DMS114 treated with DMSO at 0.1 percent for 48 hours (cell line): ENCODE measurements around the gene LILRA6.
"Not testable (repeated sequence)": the region's sequence is repeated elsewhere in the genome, so short reads cannot be mapped to it uniquely, and the experiment has no call there.

Source experiments
- DNase-seq: peaks from one replicate; lab custom pipeline; 2025; ENCODE audit not compliant: unreplicated experiment; lab: John Stamatoyannopoulos, UW

Gene LILRA6

DNA sequence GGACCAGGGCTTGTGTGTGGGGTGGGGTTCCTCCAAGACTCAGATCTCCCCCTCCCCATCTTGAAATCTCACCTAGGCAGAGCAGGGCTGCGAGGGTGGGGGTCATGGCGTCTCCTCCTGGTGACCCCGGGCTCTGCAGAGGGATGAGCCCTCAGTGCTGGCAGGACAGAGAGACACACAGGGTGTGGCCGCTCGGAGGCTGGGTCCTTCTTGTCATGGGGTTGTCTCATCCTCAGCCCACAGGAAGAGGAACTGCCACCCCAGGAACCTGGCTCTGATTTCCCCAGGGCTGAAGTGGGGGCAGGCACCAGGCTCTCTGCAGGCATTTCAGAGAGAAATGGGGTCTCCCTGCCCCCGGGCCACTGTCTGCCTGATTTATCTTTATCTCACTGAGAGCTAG, at the start of gene LILRA6:
Gene LILRA6, minus strand, starts transcription at position 145 of the 400 bp plus-strand sequence.
- DNase-seq: not testable (repeated sequence)

- DNase-seq: not testable (repeated sequence)
Measured at GRCh38 chr19:54289160-54289559, 46.6 kb upstream of the LILRA6 start.

- DNase-seq: no peak
Measured at GRCh38 chr19:54287456-54287855, 44.9 kb upstream of the LILRA6 start.

GRCh38 chr19:54286283-54286682, 43.7 kb upstream of the LILRA6 start:
- DNase-seq: not testable (repeated sequence)

DNA sequence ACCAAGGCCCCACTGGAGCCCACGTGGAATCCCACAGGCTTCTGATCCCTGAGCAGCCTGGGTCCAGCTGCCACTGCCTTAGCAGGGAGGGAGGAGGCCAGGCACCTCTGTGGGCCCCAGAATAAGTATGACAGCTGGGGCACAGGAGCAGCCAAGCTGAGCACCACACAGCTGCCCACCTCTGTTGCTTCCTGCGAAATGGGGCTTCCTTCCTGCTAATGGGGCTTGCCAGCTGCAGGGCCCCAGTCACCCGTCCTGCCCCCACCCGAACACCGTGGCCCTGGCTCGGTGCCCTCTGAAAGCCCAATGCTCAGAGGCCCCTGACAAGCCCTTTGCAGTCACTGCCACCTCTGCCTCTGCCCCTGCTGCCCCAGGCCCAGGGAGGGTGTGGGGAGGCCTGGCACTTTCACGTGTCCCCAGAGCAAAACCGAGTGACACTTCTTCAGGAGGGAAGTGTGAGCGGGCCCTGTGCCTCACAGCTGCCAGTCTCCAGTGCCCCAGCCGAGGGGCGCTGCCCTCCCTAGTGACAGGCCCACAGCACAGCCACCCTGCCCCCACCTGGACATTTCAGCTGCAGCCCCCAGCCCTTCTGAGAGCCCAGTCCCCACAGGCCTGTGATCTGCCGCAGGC, 43.0 kb upstream of the LILRA6 start:
- not testable (repeated sequence) for DNase-seq

DNA sequence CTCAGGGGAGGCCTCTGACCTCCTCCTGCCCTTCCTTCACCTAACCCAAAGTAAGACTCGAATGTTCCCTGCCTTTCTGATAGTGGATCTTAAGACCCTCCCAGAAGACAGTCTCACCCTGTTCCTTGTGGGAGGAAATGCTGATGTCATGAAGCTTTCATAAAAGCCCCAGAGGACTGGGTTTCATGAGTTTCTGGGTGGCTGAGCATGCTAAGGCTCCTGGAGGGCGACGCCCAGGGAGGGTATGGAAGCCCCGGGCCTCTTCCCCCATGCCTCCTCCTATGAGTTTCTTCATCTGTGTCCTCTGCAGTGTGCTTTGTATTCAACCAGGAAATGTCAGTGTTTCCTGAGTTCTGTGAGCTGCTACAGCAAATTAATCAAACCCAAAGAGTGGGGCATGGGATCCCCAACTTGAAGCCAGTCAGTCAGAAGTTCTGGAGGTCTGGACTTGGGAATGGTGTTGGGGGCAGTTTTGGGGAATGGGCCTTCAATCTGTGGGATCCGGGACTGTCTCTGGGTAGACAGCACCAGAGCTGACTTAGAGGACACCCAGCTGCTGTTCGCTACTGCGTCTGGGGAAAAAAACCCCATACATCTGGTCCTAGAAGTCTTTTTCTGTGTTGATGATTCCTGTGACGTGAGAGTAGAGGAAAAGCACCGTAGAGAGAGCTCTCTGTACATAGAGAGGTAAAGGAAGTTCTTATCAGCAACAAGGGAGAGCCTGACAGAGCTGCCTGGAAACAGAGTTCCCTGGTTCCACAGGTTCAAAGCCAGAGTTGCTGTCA, 40.3 kb upstream of the LILRA6 start:
- DNase-seq: no peak

DNA sequence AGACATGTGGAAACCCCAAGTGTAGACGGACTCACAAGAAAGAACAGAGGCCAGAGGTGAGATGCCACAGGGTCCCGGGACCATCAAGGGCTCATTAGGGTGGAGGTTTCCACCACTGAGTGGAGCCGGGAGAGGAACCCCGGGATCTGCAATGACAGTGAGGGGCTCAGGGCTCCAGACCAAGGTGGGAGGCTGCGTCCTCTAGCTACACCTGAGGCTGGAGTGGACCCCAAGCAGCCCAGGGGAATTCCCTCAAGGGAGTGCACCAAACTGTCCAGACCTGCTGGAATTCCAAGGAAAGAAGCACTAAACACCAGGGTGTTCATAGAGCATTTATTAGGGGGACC, 39.1 kb upstream of the LILRA6 start:
- DNase-seq: not testable (repeated sequence)

DNA sequence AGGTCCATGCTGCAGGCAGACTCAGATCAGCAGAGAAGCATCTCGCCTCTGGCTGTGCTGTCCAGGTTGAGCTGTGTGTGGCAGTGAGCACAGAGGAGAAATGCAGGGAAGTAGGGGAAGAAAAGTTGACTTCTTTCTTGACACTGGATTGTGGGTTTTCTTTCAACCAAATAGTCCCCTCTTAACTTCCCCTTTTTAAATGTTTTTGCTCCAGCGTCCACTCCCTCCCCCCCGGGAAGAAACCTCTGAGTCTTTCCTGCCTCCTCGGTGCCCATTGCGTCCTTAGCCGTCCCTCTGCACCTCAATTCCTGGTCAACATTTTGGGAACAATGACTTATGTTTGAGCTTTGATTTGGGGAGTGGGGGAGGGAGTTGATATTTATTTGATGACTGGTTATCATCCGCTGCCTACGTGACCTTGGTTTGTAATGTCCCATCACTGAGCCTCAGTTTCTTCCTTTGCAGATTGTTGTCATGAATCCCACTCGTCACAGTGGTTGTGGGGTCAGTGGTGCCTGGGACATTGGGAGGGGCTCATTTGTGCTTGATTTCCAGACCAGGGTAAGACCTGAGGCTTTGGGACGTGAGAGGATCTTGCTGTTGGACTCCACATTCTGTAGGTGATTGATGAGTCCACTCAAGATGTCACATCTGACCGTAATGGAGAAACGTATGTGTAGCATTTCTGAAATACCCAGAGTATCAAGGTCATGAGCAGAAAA, 38.6 kb upstream of the LILRA6 start, which contains the start of gene LILRB2:
Gene LILRB2, minus strand, starts transcription at position 104 of the 722 bp plus-strand sequence. CDS start 614 bp downstream, outside the sequence.
- no peak for DNase-seq

DNA sequence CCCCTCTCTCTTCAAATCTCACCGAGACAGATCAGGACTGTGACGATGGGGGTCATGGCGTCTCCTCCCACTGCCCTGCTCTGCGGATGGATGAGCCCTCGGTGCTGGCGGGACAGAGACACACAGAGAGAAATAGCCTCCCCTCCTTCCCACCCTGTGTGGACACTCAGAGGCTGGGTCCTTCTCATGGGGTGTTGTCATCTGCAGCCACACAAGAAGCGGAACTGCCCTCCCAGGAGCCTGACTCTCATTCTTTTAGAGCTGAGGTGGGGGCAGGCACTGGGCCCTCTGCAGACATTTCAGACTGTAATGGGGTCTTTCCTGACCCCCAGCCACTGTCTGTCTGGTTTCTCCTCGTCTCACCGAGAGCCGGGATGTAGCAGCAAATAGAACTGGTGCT, 37.9 kb upstream of the LILRA6 start:
- DNase-seq: not testable (repeated sequence)

DNA sequence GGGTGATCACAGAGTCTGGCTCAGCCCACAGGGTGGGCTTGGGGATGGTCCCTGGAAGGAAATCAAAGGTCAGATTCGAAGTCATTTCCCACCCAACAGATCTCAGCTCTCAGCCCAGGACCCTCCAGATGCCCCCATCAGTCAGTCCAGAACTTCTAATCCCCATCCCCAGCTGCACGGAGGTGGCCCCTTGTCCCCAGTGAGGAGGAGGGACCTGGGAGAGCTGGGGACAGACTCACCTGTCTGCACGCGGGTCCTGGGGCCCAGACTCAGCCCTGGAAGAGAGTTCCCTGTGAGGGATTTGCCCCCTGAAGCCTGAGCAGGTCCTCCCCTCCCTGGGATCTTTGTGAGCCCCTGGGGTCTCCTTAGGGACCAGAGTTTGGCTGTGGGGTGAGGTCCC, 37.4 kb upstream of the LILRA6 start:
- DNase-seq: not testable (repeated sequence)

DNA sequence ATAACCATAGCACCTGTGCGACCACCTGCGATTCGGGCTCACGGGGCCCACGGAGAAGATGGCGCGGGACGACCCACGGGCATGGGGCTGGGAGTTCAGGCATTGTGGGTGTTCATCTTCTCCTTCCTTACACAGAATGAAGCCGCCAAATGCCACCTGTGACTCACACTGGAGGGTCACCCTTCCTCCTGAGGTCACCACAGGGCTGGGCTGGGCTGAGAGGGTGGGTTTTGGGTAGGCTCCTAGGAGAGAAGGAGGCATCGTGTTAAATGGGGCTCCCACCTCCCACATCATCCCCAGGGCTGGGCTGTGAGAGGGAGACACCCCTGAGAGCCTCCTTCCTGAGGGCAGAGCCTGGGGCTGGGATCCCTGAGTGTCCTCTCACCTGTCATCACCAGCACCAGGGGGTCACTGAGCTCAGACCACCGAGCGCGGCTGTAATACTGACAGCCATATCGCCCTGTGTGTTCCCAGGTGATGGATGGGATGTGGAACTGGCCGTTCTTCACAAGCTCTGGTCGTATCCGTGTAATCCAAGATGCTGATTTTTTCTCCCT, 36.9 kb upstream of the LILRA6 start:
- DNase-seq: no peak

- DNase-seq: not testable (repeated sequence)
Measured at GRCh38 chr19:54278571-54279195, 36.1 kb upstream of the LILRA6 start.

DNA sequence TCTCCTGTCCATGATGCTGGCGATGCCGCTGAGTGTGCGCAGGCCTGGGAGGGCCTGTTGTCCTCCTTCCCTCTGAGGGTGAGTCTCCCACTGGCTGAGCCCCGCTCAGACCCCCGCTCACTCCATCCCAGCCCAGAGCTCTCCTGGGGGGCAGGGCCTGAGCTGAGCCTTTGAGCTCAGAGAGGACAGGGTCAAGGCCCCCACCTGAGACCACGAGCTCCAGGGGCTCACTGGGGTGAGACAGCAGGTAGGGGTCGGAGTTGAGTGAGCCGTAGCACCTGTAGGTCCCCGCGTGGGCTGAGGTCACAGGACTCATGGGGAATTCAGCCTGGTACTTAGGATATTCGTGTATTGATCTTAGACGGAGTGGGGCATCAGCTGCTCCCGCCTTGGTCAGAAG, 35.5 kb upstream of the LILRA6 start:
- DNase-seq: not testable (repeated sequence)

GRCh38 chr19:54277111-54277615, 34.6 kb upstream of the LILRA6 start:
- not testable (repeated sequence) for DNase-seq

GRCh38 chr19:54275951-54276350, 33.4 kb upstream of the LILRA6 start:
- DNase-seq: no peak

GRCh38 chr19:54274516-54274915, 31.9 kb upstream of the LILRA6 start:
- not testable (repeated sequence) for DNase-seq

DNA sequence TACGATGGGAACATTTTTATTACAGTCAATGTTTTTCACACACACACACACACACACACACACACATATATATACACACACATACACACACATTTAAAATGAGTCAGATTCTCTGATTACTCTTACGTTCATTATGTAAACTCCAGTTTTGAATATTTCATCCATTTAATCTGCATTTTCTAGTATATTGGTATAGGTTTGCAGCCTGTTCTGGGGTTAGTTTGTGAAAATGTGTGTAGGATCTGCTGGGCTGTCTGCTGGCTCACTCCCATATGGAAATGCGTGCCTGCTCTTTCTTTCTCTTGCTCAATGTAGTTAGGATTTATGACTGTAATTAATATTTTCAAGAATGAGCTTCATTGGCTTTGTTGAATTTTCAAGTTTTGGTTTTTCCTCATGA, 31.2 kb upstream of the LILRA6 start:
- DNase-seq: no peak

GRCh38 chr19:54272181-54272580, 29.6 kb upstream of the LILRA6 start:
- not testable (repeated sequence) for DNase-seq

- not testable (repeated sequence) for DNase-seq
Measured at GRCh38 chr19:54271587-54271986, 29.0 kb upstream of the LILRA6 start.

- no peak for DNase-seq
Measured at GRCh38 chr19:54271106-54271505, 28.5 kb upstream of the LILRA6 start.

DNA sequence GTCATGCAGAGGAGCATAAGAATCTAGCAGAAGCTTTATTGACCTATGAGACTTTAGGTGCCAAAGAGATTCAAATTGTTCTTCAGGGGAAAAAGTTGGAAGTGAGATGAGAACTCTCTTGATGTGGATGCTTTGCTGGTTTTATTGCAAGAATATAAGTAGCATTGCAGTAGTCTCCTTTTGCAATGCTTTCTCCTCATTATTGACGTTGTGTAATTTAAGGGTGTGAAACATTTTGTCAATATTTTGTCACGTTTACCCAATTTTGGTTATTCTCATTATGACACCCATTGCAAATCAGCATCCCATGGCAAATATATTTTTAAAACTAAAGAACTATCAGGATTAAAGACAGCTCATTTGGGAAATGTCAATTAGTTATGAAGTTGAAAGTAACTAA, 26.3 kb upstream of the LILRA6 start:
- DNase-seq: no peak
